DMS153 (cell line): ENCODE results near the gene SARDH.
"Not testable (repeated sequence)": the region's sequence is repeated elsewhere in the genome, so short reads cannot be mapped to it uniquely, and the experiment has no call there.

Experiments used
- DNase-seq: peaks from one replicate; lab custom pipeline; 2025; lab: John Stamatoyannopoulos, UW

The SARDH gene

DNA sequence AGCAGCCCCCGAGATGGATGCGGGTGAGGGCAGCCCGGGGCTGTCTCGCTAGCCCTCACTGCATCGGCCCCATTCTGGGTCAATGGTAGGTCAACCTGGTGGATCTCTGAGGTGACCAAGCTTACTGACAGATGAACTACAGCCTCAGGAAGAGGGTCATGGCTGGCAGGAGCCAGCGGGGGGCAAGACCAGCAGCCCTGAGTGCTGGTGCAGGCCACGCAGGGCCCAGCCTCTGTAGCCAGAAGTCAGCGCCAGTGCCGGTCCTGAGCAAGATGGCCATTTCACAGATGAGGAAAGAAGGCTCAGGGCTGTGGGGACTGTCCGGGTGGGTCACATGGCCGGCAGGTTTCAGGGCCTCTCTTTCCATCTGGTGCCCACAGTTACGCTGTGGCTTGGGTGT is 107.0 kb downstream of the SARDH start:
- DNase-seq = no peak

- no peak for DNase-seq
Observed at GRCh38 chr9:133629221-133630110, 108.7 kb downstream of the SARDH start.

GRCh38 chr9:133628766-133629165 is 109.4 kb downstream of the SARDH start:
- DNase-seq = no peak

DNA sequence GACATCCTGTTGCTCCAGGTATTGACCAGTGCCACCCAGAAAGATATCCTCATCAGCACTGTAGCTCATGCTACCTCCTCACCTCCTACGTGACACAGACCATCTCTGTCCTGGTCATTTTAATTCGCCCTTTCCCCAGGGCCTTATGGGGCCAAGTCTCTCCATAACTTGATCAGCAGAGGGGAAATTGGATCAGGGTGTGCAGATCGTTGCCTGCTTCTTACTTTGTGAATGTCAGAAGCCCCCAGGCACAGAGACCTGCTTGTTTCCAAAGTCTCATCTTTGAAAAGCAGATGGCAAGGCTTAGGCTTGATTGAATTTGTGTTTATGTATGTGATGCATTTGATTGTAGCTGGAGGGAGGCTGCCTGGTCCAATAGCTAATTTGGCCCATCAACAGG is 110.8 kb downstream of the SARDH start:
- DNase-seq = no peak

DNA sequence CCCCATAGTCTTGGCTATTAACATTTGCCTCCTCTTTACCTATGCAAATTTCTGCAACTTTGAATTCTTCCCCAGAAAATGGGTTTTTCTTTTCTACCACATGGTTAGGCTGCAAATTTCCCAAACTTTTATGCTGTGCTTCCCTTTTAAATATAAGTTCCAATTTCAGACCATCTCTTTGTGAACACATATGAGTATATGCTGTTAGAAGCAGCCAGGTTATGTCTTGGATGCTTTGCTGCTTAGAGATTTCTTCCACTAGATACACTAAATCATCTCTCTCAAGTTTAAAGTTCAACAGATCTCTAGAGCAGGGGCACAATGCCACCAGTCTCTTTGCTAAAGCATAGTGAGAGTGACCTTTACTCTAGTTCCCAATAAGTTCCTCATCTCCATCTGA is 112.1 kb downstream of the SARDH start:
- not testable (repeated sequence) for DNase-seq

DNA sequence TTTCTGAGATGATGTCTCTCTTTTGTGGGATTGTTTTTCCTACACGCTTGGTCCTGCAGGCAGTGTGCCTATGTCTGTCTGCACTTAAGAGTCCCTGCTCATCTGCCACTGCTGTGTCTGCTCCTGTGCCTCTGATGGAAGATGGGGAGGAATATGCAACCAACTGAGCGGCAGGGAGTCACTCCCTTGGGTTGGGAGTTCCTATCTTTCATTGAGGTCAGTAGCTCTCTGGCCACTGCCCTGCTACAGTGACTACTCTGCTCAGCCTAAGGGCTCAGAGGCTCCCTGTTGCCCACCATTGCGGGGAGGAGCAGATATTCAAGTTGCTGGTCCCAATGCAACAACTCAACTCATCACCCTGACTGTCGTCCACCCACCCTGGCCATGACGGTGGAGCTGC is 115.6 kb downstream of the SARDH start:
- DNase-seq = no peak

GRCh38 chr9:133621725-133622267 is 116.4 kb downstream of the SARDH start:
- peak; percentile 48 for DNase-seq

- DNase-seq = peak; percentile 64
Observed at GRCh38 chr9:133619791-133620190, 118.4 kb downstream of the SARDH start.

GRCh38 chr9:133618726-133619125 is 119.4 kb downstream of the SARDH start:
- no peak for DNase-seq

DNA sequence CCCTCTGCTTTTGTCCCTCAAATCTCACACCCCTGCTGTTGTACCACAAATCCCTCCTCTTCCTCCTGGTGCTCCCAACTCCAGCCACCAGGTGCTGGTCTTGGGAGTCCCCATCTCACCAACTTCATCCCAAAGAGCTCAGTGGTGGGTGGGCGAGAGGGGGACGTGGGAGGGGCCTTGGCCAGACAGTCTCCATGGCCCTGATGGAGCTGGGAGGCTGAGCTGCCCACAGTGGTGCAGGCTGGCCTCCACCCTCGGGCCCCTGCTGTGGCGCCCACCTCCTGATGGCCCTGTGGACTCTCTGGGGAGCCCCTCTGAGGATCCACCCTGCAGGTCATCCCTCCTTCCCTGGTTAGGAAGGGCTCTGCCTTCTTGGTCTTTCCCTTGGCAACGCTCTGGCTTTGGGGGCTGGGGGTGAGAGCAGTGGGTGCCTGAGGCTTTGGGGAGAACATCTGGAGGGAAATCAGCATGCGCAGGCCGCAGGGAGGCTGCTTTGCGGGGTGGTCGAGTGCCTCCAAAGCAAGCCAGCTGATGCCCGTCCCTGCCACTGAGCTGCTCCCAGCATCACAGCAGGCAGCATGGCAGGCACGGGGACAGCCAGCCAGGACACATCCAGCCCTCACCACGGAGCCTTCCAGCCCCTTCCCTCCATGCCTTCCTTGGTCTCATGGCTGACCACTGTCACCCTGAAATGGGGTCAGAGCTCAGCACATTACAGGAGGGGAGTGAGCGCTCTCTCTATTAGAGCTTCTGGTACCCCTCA is 121.3 kb downstream of the SARDH start:
- no peak for DNase-seq

- no peak for DNase-seq
Observed at GRCh38 chr9:133615606-133616188, 122.5 kb downstream of the SARDH start.

DNA sequence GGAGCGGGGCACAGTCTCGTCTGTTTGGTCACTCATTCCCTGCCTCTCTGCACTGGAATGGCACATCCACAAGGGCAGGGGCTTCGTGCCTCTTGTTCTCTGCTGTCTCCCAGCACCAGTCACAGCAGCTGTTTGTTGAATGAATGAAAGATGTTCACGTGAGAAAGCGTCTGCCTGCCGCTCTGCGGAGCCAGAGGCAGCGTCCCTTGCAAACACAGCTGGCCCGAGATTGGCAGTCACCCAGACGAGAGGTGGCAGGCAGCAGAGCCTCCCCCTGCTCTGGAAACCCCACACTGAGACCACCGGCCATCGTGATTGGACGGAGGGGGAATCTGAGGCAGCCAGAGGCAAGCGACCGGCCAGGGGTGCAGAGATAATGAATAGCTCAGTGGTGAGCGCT is 123.0 kb downstream of the SARDH start:
- DNase-seq = no peak

DNA sequence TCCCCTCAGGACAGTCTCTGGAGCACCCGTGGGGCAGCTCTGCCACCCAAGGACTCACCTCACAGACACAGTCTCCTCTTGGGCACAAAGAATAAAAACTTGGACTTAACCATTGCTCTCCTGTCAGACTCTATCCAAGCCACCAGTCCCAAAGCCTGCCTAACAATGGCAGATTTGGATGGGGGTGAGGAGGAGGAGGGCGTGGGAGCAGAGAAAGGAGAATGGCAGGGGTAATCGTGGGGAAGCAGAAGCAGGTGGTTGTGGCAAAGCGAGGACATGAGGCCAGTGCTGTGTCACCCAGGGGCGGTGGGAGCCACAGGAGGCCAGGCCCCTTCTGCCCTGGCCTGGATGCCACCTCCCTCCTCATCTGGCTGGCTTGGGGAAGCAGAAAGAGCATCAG is 123.5 kb downstream of the SARDH start:
- DNase-seq = no peak

DNA sequence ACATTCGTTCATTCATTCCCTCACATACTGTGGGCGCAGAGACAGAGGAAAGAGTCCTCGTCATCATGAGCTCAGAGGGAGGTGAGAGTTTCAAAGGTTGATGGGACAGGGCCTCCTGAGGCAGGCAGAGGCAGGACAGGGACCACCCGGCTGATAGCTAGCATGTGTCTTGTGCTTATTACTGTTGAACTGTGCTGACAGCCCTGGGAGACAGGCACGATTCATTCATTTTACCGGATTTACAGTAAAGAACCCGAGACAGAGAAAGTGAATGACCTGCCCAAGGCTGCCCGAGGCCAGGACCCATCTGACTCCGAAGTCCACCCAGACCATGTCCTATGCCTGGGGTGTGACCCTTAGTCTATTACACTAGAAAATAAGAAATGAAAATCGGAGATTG is 124.1 kb downstream of the SARDH start:
- DNase-seq = no peak
